Urothelium cell line (cell line): ENCODE measurements around the gene ZNF774.
"Not testable (repeated sequence)": the region's sequence is repeated elsewhere in the genome, so short reads cannot be mapped to it uniquely, and the experiment has no call there.

Experiments used
- DNase-seq: peaks from one replicate; pipeline ENCODE4 v3.0.0; 2011; ENCODE audit warnings: low spot score, mixed read lengths
- FAIRE-seq: peaks from 2 replicates; lab custom pipeline; 2011; peaks lifted over from hg19 to GRCh38; lab: Jason Lieb, UNC

The ZNF774 gene

GRCh38 chr15:90387534-90388461 is 35.7 kb downstream of the ZNF774 start, which contains the start of gene IQGAP1:
Gene IQGAP1, plus strand, starts transcription at chr15:90388242. Its CDS starts 100 bp downstream, at chr15:90388342.
- DNase-seq = peak; percentile 98
- peak; percentile 93 for FAIRE-seq

- DNase-seq = peak; percentile 58
- no peak for FAIRE-seq
Measured at GRCh38 chr15:90388462-90389380, 36.6 kb downstream of the ZNF774 start.

- DNase-seq (no peak), FAIRE-seq (no peak)
Measured at GRCh38 chr15:90389513-90389912, 37.4 kb downstream of the ZNF774 start.

- DNase-seq (no peak), FAIRE-seq (no peak)
Measured at GRCh38 chr15:90393040-90393439, 41.0 kb downstream of the ZNF774 start.

- FAIRE-seq (no peak), DNase-seq (no peak)
Measured at GRCh38 chr15:90394074-90394473, 42.0 kb downstream of the ZNF774 start.

GRCh38 chr15:90394748-90395442 is 42.8 kb downstream of the ZNF774 start:
- FAIRE-seq = no peak
- DNase-seq = no peak

GRCh38 chr15:90396321-90396720 is 44.2 kb downstream of the ZNF774 start:
- FAIRE-seq (no peak), DNase-seq (no peak)

GRCh38 chr15:90400005-90400758 is 48.1 kb downstream of the ZNF774 start:
- FAIRE-seq = no peak
- DNase-seq = no peak

- DNase-seq (peak; percentile 85), FAIRE-seq (no peak)
Measured at GRCh38 chr15:90400759-90401314, 48.8 kb downstream of the ZNF774 start.

- DNase-seq (no peak), FAIRE-seq (no peak)
Measured at GRCh38 chr15:90401495-90401894, 49.4 kb downstream of the ZNF774 start.

GRCh38 chr15:90402223-90402622 is 50.1 kb downstream of the ZNF774 start:
- DNase-seq (peak; percentile 78), FAIRE-seq (no peak)

GRCh38 chr15:90402767-90403166 is 50.7 kb downstream of the ZNF774 start:
- FAIRE-seq (no peak), DNase-seq (no peak)

- FAIRE-seq (no peak), DNase-seq (no peak)
Measured at GRCh38 chr15:90405055-90405607, 53.0 kb downstream of the ZNF774 start.

- no peak for FAIRE-seq
Measured at GRCh38 chr15:90407336-90407735, 55.3 kb downstream of the ZNF774 start.

GRCh38 chr15:90407871-90408317 is 55.8 kb downstream of the ZNF774 start:
- FAIRE-seq = no peak

More at GRCh38 chr15:90407336-90407735, 55.3 kb downstream of the ZNF774 start:
- DNase-seq = no peak

GRCh38 chr15:90408657-90409056 is 56.6 kb downstream of the ZNF774 start:
- FAIRE-seq (no peak), DNase-seq (no peak)

More at GRCh38 chr15:90407871-90408317, 55.8 kb downstream of the ZNF774 start:
- no peak for DNase-seq

- not testable (repeated sequence) for FAIRE-seq, DNase-seq
Measured at GRCh38 chr15:90409587-90409986, 57.5 kb downstream of the ZNF774 start.

GRCh38 chr15:90410316-90410715 is 58.2 kb downstream of the ZNF774 start:
- not testable (repeated sequence) for DNase-seq, FAIRE-seq

GRCh38 chr15:90411176-90411575 is 59.1 kb downstream of the ZNF774 start:
- no peak for FAIRE-seq

More at GRCh38 chr15:90411176-90411575, 59.1 kb downstream of the ZNF774 start:
- DNase-seq = no peak
